GM12878 (cell line): ENCODE data around the gene LSAMP. TPM values are rescaled to one million over a fixed set of nuclear protein-coding genes. Genes with fewer than 3 reads are reported as not detected.

Experiments used
- ATAC-seq: fragments of 200-7000 bp; cut with Tn5 transposase; 3 replicates; pipeline ENCODE4 v1.9.1; 2020; ENCODE audit warnings: mild to moderate bottlenecking, moderate library complexity
- BruUV-seq: library from RNA; stranded (reverse); fragments of 400-500 nt; replicated peaks from 2 replicates; lab custom pipeline; 2021; lab: Mats Ljungman, UMichigan
- CTCF ChIA-PET: fragments of 300-600 bp; sonication (Branson Sonifier 250); formaldehyde crosslinking; extraction: SDS; loops from one replicate; lab custom pipeline; 2021; ENCODE audit warnings: inconsistent platforms; lab: Yijun Ruan, JAX
- POLR2A ChIA-PET: fragments of 350-600 bp; formaldehyde crosslinking; extraction: SDS; loops from one replicate; lab custom pipeline; 2021; ENCODE audit warnings: inconsistent platforms; lab: Charles Lee
- RAD21 ChIA-PET: fragments of 300-600 bp; sonication (Branson Sonifier 250); formaldehyde crosslinking; loops from one replicate; lab custom pipeline; 2023; ENCODE audit warnings: antibody characterized with exemption; ENCODE audit not compliant: unreplicated experiment; lab: Charles Lee
- SMC1A ChIA-PET: fragments of 300-600 bp; sonication (Branson Sonifier 250); formaldehyde crosslinking; loops from one replicate; lab custom pipeline; 2023; ENCODE audit not compliant: unreplicated experiment, uncharacterized antibody; lab: Charles Lee
- DNase-seq: peaks from one replicate; pipeline ENCODE4 v3.0.0-alpha.2; 2011; ENCODE audit warnings: low read depth, low spot score
- FAIRE-seq: peaks from 3 replicates; lab custom pipeline; 2011; peaks lifted over from hg19 to GRCh38; lab: Jason Lieb, UNC
- H2AFZ ChIP-seq: 2 replicates; pipeline ENCODE4 v1.6.0; 2011; ENCODE audit warnings: low read depth, low read length, control low read depth; ENCODE audit not compliant: control insufficient read depth
- H3K27ac ChIP-seq: 2 replicates; pipeline ENCODE4 v1.5.1; 2011; ENCODE audit warnings: control low read depth; ENCODE audit not compliant: control insufficient read depth, insufficient read depth
- H3K27me3 ChIP-seq, 2 experiments: replicated peaks in 1 of 2; 2 replicates each; pipeline versions ENCODE4 v1.6.0 to v1.6.1; 2011; ENCODE audit warnings: low read length in 1 of 2; ENCODE audit not compliant: control insufficient read depth in 2 of 2, insufficient read depth in 2 of 2
- H3K36me3 ChIP-seq, 2 experiments: 2 replicates each; pipeline ENCODE4 v1.5.1; 2011; ENCODE audit warnings: low read length in 1 of 2; ENCODE audit not compliant: control insufficient read depth in 2 of 2, insufficient read depth in 2 of 2
- H3K4me1 ChIP-seq: 2 replicates; pipeline ENCODE4 v1.6.1; 2011; ENCODE audit warnings: mild to moderate bottlenecking, low read length, moderate library complexity, mixed read lengths; ENCODE audit not compliant: control insufficient read depth, insufficient read depth
- H3K4me2 ChIP-seq: 2 replicates; pipeline ENCODE4 v1.6.0; 2011; ENCODE audit warnings: control low read depth; ENCODE audit not compliant: control insufficient read depth, insufficient read depth
- H3K4me3 ChIP-seq: fragments of 200-600 bp; sonication (generic); 2 replicates; pipeline ENCODE4 v1.5.1; 2016
- H3K79me2 ChIP-seq: 2 replicates; pipeline ENCODE4 v1.6.0; 2011; ENCODE audit warnings: low read length; ENCODE audit not compliant: control insufficient read depth, insufficient read depth
- H3K9ac ChIP-seq: 2 replicates; pipeline ENCODE4 v1.8.0; 2011; ENCODE audit warnings: low read length, control low read depth, mixed read lengths; ENCODE audit not compliant: control insufficient read depth, insufficient read depth
- H3K9me3 ChIP-seq: replicated peaks from 3 replicates; pipeline ENCODE4 v1.5.1; 2011; ENCODE audit warnings: mild to moderate bottlenecking, low read length; ENCODE audit not compliant: control insufficient read depth, insufficient read depth
- H4K20me1 ChIP-seq: 2 replicates; pipeline ENCODE4 v1.6.0; 2011; ENCODE audit not compliant: control insufficient read depth, insufficient read depth
- IKZF1 ChIP-seq: fragments of 450-650 bp; conservative IDR thresholded peaks from 2 replicates; pipeline ENCODE4 v1.6.1; 2017; ENCODE audit warnings: antibody characterized with exemption, mild to moderate bottlenecking
- RUNX3 ChIP-seq: IDR thresholded peaks from 2 replicates; pipeline ENCODE4 v1.6.1; 2012; ENCODE audit warnings: low read length, inconsistent platforms
- YBX1 ChIP-seq: fragments of 450-650 bp; IDR thresholded peaks from 2 replicates; pipeline ENCODE4 v1.6.1; 2016; ENCODE audit warnings: antibody characterized with exemption
- ZBTB33 ChIP-seq: fragments of 450-650 bp; IDR thresholded peaks from 2 replicates; pipeline ENCODE4 v1.6.1; 2017; ENCODE audit warnings: mild to moderate bottlenecking
- WGBS: methylation state at CpG from one replicate; pipeline ENCODE4 v1.1.6; 2016; ENCODE audit warnings: low lambda C conversion rate; ENCODE audit not compliant: insufficient replicate concordance, insufficient coverage; ENCODE audit errors: missing lambda C conversion rate; 5-methylcytosine and 5-hydroxymethylcytosine counted together
- in situ Hi-C: fragments of 300-500 bp; cut with MboI; formaldehyde crosslinking; loops from 9 replicates; pipeline ENCODE4 v1.14.3; 2018; ENCODE audit warnings: mixed read lengths
- intact Hi-C: fragments of 100-400 bp; cut with micrococcal nuclease; formaldehyde crosslinking; loops from one replicate; pipeline ENCODE4 v1.14.2; 2022; ENCODE audit not compliant: unreplicated experiment
- polyA plus RNA-seq, 11 experiments: library from polyadenylated mRNA; depleted of rRNA in 4 of 11; unstranded in 6 of 11; stranded (reverse) in 5 of 11; fragments of >200 nt; fragmentation: Nextera tagmentation in 4 of 11; fragmentation: Illumina TruSeq in 1 of 11; extraction: Ambion mirVana in 4 of 11; extraction: Trizol in 1 of 11; gene quantifications; 1 replicate in 1 of 11; 2 replicates in 10 of 11; pipeline versions ENCODE4 v1.2.1 to v1.2.3, GENCODE V29; 2011 to 2016; ENCODE audit warnings: inconsistent platforms in 2 of 11, missing spikeins in 2 of 11, low read depth in 1 of 11
- total RNA-seq, 4 experiments: library from RNA; depleted of rRNA in 3 of 4; stranded (reverse); fragments of >200 nt in 3 of 4; fragmentation: Illumina TruSeq in 1 of 4; extraction: Trizol in 1 of 4; gene quantifications; 2 replicates each; pipeline versions ENCODE4 v1.2.1 to v1.2.3, GENCODE V29; 2013 to 2021

Gene LSAMP
- total and polyA plus RNA-seq, 10 of the 15 experiments (the other 5 are each of a cell fraction or from before 2014, with no cell fraction given): 2.0 to 12.7 (median 6.5) TPM

- ChIA-PET SMC1A (no interaction called here), RAD21 (no interaction called here), CTCF (no interaction called here), POLR2A (no interaction called here)
- TF ChIP-seq ZBTB33: no peak
- Histone ChIP-seq H3K27ac (no peak overlapping the region), H3K4me1 (no peaks in the 10 kb centered on the region), H3K27me3 (no peaks in the 10 kb centered on the region), H3K36me3 (no peaks in the 10 kb centered on the region), H3K9ac (no peak overlapping the region), H3K79me2 (no peaks in the 10 kb centered on the region), H3K4me2 (no peak overlapping the region), H2AFZ (no peak overlapping the region), H3K4me3 (no peak overlapping the region), H4K20me1 (no peaks in the 10 kb centered on the region), H3K9me3 (no peaks in the 10 kb centered on the region)
- ATAC-seq (no peak), DNase-seq (no peak), FAIRE-seq (no peak)
- intact Hi-C loops (no loop called here), in situ Hi-C loops (no loop called here)
- no TSS peak for BruUV-seq
These were observed 264.1 kb downstream of the LSAMP start for GRCh38 chr3:116181159-116181558.

- H4K20me1 ChIP-seq: no peaks in the 10 kb centered on the region
- H2AFZ ChIP-seq: no peak overlapping the region
- ChIA-PET CTCF (no interaction called here), SMC1A (interaction anchor here (0.6 to 1.6 kb wide), 4 partner anchors 10 to 1079 kb away, joined by 3 to 4 read pairs (median 3); no protein-coding TSS in a partner anchor), RAD21 (no interaction called here), POLR2A (no interaction called here)
- H3K9me3 ChIP-seq: no peaks in the 10 kb centered on the region
- no peak overlapping the region for H3K4me3 ChIP-seq
- H3K79me2 ChIP-seq: no peaks in the 10 kb centered on the region
- H3K36me3 ChIP-seq: no peaks in the 10 kb centered on the region
- H3K27ac ChIP-seq: no peak overlapping the region
- intact Hi-C loops: no loop called here
- no peak for DNase-seq
- FAIRE-seq: no peak
- in situ Hi-C loops: no loop called here
- no peaks in the 10 kb centered on the region for H3K4me1 ChIP-seq
- WGBS: 0% methylated on average over 1 of the region's 1 CpG
- H3K27me3 ChIP-seq: 0 out of 4 replicates have a peak, but pooled peaks cover 0 to under 1% of the 10 kb centered on the region in 2 experiments
- H3K4me2 ChIP-seq: no peak overlapping the region
- ATAC-seq: no peak; the same call in 2 of the 3 replicates
- BruUV-seq: no TSS peak
- TF ChIP-seq IKZF1 (peak; percentile 22; the same call in 1 of the 2 replicates), YBX1 (no peak), RUNX3 (peak; percentile 41; the same call in 1 of the 2 replicates)
- no peak overlapping the region for H3K9ac ChIP-seq
These were observed 266.2 kb downstream of the LSAMP start for GRCh38 chr3:116179091-116179490.
